HepG2 (cell line): ENCODE measurements around the gene CCNQ. TPM values are rescaled to one million over a fixed set of nuclear protein-coding genes. Genes with fewer than 3 reads are reported as not detected.
A peak's percentile ranks its signal among the peaks of the same experiment; 100 is the strongest.

Experiments used
- ATF5 ChIP-seq: sonication (generic); formaldehyde crosslinking; IDR thresholded peaks from 2 replicates; pipeline ENCODE4 v1.4.0; 2020; ENCODE audit warnings: mild to moderate bottlenecking, low read depth, missing genetic modification reagents
- HNRNPUL1 ChIP-seq: fragments of 200-400 bp; formaldehyde crosslinking; IDR thresholded peaks from 2 replicates; pipeline ENCODE4 v1.6.1; 2017; ENCODE audit warnings: low read depth, mild to moderate bottlenecking, low read length, moderate library complexity
- HOMEZ ChIP-seq: IDR thresholded peaks from 2 replicates; pipeline ENCODE4 v1.6.1; 2016; ENCODE audit warnings: low read depth
- HOXA3 ChIP-seq: sonication (generic); formaldehyde crosslinking; IDR thresholded peaks from 2 replicates; pipeline ENCODE4 v1.5.0; 2020; ENCODE audit warnings: missing genetic modification reagents
- LCORL ChIP-seq, 2 experiments: fragments of 450-650 bp in 1 of 2; sonication (generic) in 1 of 2; formaldehyde crosslinking in 1 of 2; IDR thresholded peaks; 2 replicates each; pipeline versions ENCODE4 v1.5.0 to v1.6.1; 2017 to 2020; ENCODE audit warnings: antibody characterized with exemption in 1 of 2, missing genetic modification reagents in 1 of 2
- MLX ChIP-seq: IDR thresholded peaks from 2 replicates; pipeline ENCODE4 v1.6.1; 2016
- PITX1 ChIP-seq: sonication (generic); formaldehyde crosslinking; IDR thresholded peaks from 2 replicates; pipeline ENCODE4 v1.5.1; 2020; ENCODE audit warnings: mild to moderate bottlenecking, missing genetic modification reagents
- SETDB1 ChIP-seq: sonication (generic); formaldehyde crosslinking; IDR thresholded peaks from 2 replicates; pipeline ENCODE4 v1.5.1; 2020; ENCODE audit warnings: missing genetic modification reagents, mild to moderate bottlenecking, borderline replicate concordance
- SP140L ChIP-seq: sonication (generic); formaldehyde crosslinking; IDR thresholded peaks from 2 replicates; pipeline ENCODE4 v1.4.0; 2020; ENCODE audit warnings: missing genetic modification reagents, borderline replicate concordance
- SP4 ChIP-seq: sonication (generic); formaldehyde crosslinking; IDR thresholded peaks from 2 replicates; pipeline ENCODE4 v1.8.1; 2023; ENCODE audit warnings: mild to moderate bottlenecking, missing genetic modification reagents
- THAP7 ChIP-seq: sonication (generic); formaldehyde crosslinking; IDR thresholded peaks from 2 replicates; pipeline ENCODE4 v1.8.1; 2023; ENCODE audit warnings: mild to moderate bottlenecking, missing genetic modification reagents
- TRAFD1 ChIP-seq: sonication (generic); formaldehyde crosslinking; IDR thresholded peaks from 2 replicates; pipeline ENCODE4 v1.5.1; 2020; ENCODE audit warnings: missing genetic modification reagents, mild to moderate bottlenecking, borderline replicate concordance
- ZFP36L1 ChIP-seq: sonication (generic); formaldehyde crosslinking; IDR thresholded peaks from 2 replicates; pipeline ENCODE4 v1.8.0; 2022; ENCODE audit warnings: mild to moderate bottlenecking, missing genetic modification reagents, moderate library complexity
- ZFYVE20 ChIP-seq: sonication (generic); formaldehyde crosslinking; IDR thresholded peaks from 2 replicates; pipeline ENCODE4 v1.8.0; 2023; ENCODE audit warnings: low read depth, mild to moderate bottlenecking, moderate library complexity, missing genetic modification reagents, borderline replicate concordance
- ZNF256 ChIP-seq: sonication (generic); formaldehyde crosslinking; conservative IDR thresholded peaks from 2 replicates; pipeline ENCODE4 v1.4.0; 2020; ENCODE audit warnings: missing genetic modification reagents
- ZNF264 ChIP-seq: sonication (generic); formaldehyde crosslinking; IDR thresholded peaks from 2 replicates; pipeline ENCODE4 v1.4.0; 2020; ENCODE audit warnings: missing genetic modification reagents
- ZNF367 ChIP-seq: sonication (generic); formaldehyde crosslinking; IDR thresholded peaks from 2 replicates; pipeline ENCODE4 v1.4.0; 2020; ENCODE audit warnings: missing genetic modification reagents, borderline replicate concordance
- ZNF446 ChIP-seq: sonication (generic); formaldehyde crosslinking; IDR thresholded peaks from 2 replicates; pipeline ENCODE4 v1.5.0; 2020; ENCODE audit warnings: mild to moderate bottlenecking, missing genetic modification reagents
- ZNF451 ChIP-seq: sonication (generic); formaldehyde crosslinking; IDR thresholded peaks from 2 replicates; pipeline ENCODE4 v1.5.0; 2020; ENCODE audit warnings: mild to moderate bottlenecking, missing genetic modification reagents
- ZNF570 ChIP-seq: sonication (generic); formaldehyde crosslinking; IDR thresholded peaks from 2 replicates; pipeline ENCODE4 v1.4.0; 2020; ENCODE audit warnings: mild to moderate bottlenecking, missing genetic modification reagents, borderline replicate concordance
- ZNF737 ChIP-seq: sonication (generic); formaldehyde crosslinking; IDR thresholded peaks from 2 replicates; pipeline ENCODE4 v1.5.0; 2020; ENCODE audit warnings: missing genetic modification reagents, mild to moderate bottlenecking, borderline replicate concordance
- ZNF788 ChIP-seq: sonication (generic); formaldehyde crosslinking; IDR thresholded peaks from 2 replicates; pipeline ENCODE4 v1.5.0; 2020; ENCODE audit warnings: mild to moderate bottlenecking, missing genetic modification reagents, borderline replicate concordance
- ZNF790 ChIP-seq: sonication (generic); formaldehyde crosslinking; IDR thresholded peaks from 2 replicates; pipeline ENCODE4 v1.8.0; 2022; ENCODE audit warnings: missing genetic modification reagents, mild to moderate bottlenecking, borderline replicate concordance
- ZNF878 ChIP-seq: sonication (generic); formaldehyde crosslinking; IDR thresholded peaks from 2 replicates; pipeline ENCODE4 v1.8.1; 2023; ENCODE audit warnings: mild to moderate bottlenecking, missing genetic modification reagents, moderate library complexity
- ZSCAN21 ChIP-seq: sonication (generic); formaldehyde crosslinking; IDR thresholded peaks from 2 replicates; pipeline ENCODE4 v1.8.0; 2022; ENCODE audit warnings: mild to moderate bottlenecking, missing genetic modification reagents, moderate library complexity, borderline replicate concordance
- polyA plus RNA-seq, 8 experiments: library from polyadenylated mRNA; depleted of rRNA in 3 of 8; stranded (reverse) in 7 of 8; unstranded in 1 of 8; fragments of >200 nt; fragmentation: Illumina TruSeq in 4 of 8; extraction: Trizol in 4 of 8; gene quantifications; 2 replicates each; pipeline versions ENCODE4 v1.2.1 to v1.2.3, GENCODE V29; 2011 to 2016; ENCODE audit warnings: low read depth in 4 of 8, missing spikeins in 1 of 8, mixed read lengths in 1 of 8; ENCODE audit not compliant: insufficient read depth in 1 of 8
- total RNA-seq, 5 experiments: library from RNA; depleted of rRNA; stranded (reverse); fragments of >200 nt; fragmentation: Illumina TruSeq; extraction: Trizol; gene quantifications; 2 replicates each; pipeline ENCODE4 v1.2.3, GENCODE V29; 2016; ENCODE audit warnings: low read depth in 1 of 5

The CCNQ gene
- total and polyA plus RNA-seq, 2 of the 13 experiments (the other 11 are each of a cell fraction or from before 2014, with no cell fraction given): 15.0 to 25.5 TPM

- TF ChIP-seq ZNF737 (CRISPR knock-in tag) (no peak), ZNF264 (no peak), ZNF790 (CRISPR knock-in tag) (no peak), HOMEZ (CRISPR knock-in tag) (no peak), ATF5 (no peak), LCORL (IDR thresholded peaks at IDR 0.05) (no peak), LCORL (CRISPR knock-in tag; IDR thresholded peaks at IDR 0.05) (peak; percentile 67; the same call in 1 of the 2 replicates), SP140L (no peak), ZSCAN21 (CRISPR knock-in tag) (no peak), ZNF367 (CRISPR knock-in tag) (no peak), HNRNPUL1 (no peak), MLX (CRISPR knock-in tag) (peak; percentile 15; the same call in 1 of the 2 replicates), PITX1 (CRISPR knock-in tag) (peak; percentile 66), ZNF451 (CRISPR knock-in tag) (peak; percentile 47; the same call in 1 of the 2 replicates), ZNF788 (CRISPR knock-in tag) (peak; percentile 49; the same call in 1 of the 2 replicates), ZFP36L1 (no peak), ZNF256 (CRISPR knock-in tag) (no peak), ZNF878 (CRISPR knock-in tag) (0 out of 2 replicates have a peak, but pooled peaks have one; percentile 67), ZNF446 (CRISPR knock-in tag) (no peak), THAP7 (no peak), HOXA3 (CRISPR knock-in tag) (peak; percentile 53; the same call in 1 of the 2 replicates), ZNF570 (CRISPR knock-in tag) (no peak), TRAFD1 (no peak), ZFYVE20 (CRISPR knock-in tag) (no peak), SP4 (no peak), SETDB1 (CRISPR knock-in tag) (no peak)
Observed at GRCh38 chrX:153623310-153624029, 24.5 kb upstream of the CCNQ start (continued).
